Endothelial cell (in vitro differentiated cells): ENCODE results near the gene TMEM181. TPM values are rescaled to one million over a fixed set of nuclear protein-coding genes. Genes with fewer than 3 reads are reported as not detected.

Experiments used
- DNase-seq: peaks from one replicate; pipeline ENCODE4 v3.0.0; 2021; ENCODE audit warnings: low spot score
- H3K27ac Mint-ChIP-seq: one replicate; pipeline ENCODE4 v1.8.0; 2021; ENCODE audit warnings: mixed read lengths, inconsistent platforms; ENCODE audit not compliant: unreplicated experiment
- H3K27me3 Mint-ChIP-seq: one replicate; pipeline ENCODE4 v1.8.0; 2021; ENCODE audit warnings: mild to moderate bottlenecking, moderate library complexity, mixed read lengths, inconsistent platforms; ENCODE audit not compliant: unreplicated experiment
- H3K36me3 Mint-ChIP-seq: one replicate; pipeline ENCODE4 v1.8.0; 2021; ENCODE audit warnings: mild to moderate bottlenecking, low read depth, mixed read lengths, inconsistent platforms; ENCODE audit not compliant: unreplicated experiment
- H3K4me1 Mint-ChIP-seq: one replicate; pipeline ENCODE4 v1.8.0; 2021; ENCODE audit warnings: mild to moderate bottlenecking, mixed read lengths, inconsistent platforms; ENCODE audit not compliant: unreplicated experiment
- H3K4me3 Mint-ChIP-seq: one replicate; pipeline ENCODE4 v1.8.0; 2021; ENCODE audit warnings: mild to moderate bottlenecking, mixed read lengths, inconsistent platforms; ENCODE audit not compliant: unreplicated experiment
- H3K9me3 Mint-ChIP-seq: one replicate; pipeline ENCODE4 v1.8.0; 2021; ENCODE audit warnings: mixed read lengths, inconsistent platforms; ENCODE audit not compliant: unreplicated experiment
- CTCF ChIP-seq: fragments of 200-600 bp; sonication (generic); IDR thresholded peaks from one replicate; pipeline ENCODE4 v1.5.0; 2021; ENCODE audit warnings: antibody characterized with exemption; ENCODE audit not compliant: unreplicated experiment
- total RNA-seq: library from RNA; stranded (reverse); fragmentation: NEBNext Ultra II Directional; extraction: Animal tissue kit (Norgen Biotek cat#: 25700); gene quantifications from one replicate; pipeline ENCODE4 v1.2.1, GENCODE V29; 2021; ENCODE audit not compliant: unreplicated experiment

Gene TMEM181
- total RNA-seq, 1 donor from 2014 or later: 29.5 TPM

- Mint-ChIP-seq H3K9me3 (no peaks in the 10 kb centered on the region), H3K36me3 (peaks cover 8% of the 10 kb centered on the region), H3K27me3 (peaks cover 14% of the 10 kb centered on the region), H3K4me3 (peak overlapping the region; percentile 73), H3K27ac (peak overlapping the region; percentile 7), H3K4me1 (peaks cover 54% of the 10 kb centered on the region)
- no peak for DNase-seq
- TF ChIP-seq CTCF: no peak
Observed at GRCh38 chr6:158558415-158559306, 1.2 kb upstream of the TMEM181 start.

- peaks cover 8% of the 10 kb centered on the region for H3K36me3 Mint-ChIP-seq
- no peak for TF ChIP-seq CTCF
Observed at GRCh38 chr6:158559338-158559894, 475 bp upstream of the TMEM181 start.

GRCh38 chr6:158560836-158561320 is 987 bp downstream of the TMEM181 start:
- no peak for DNase-seq
- Mint-ChIP-seq H3K36me3 (peaks cover 8% of the 10 kb centered on the region), H3K9me3 (no peaks in the 10 kb centered on the region), H3K4me3 (peak overlapping the region; percentile 95), H3K4me1 (peaks cover 48% of the 10 kb centered on the region), H3K27ac (peak overlapping the region; percentile 83), H3K27me3 (peaks cover 14% of the 10 kb centered on the region)
- no peak for TF ChIP-seq CTCF

More at GRCh38 chr6:158559338-158559894, 475 bp upstream of the TMEM181 start:
- Mint-ChIP-seq H3K27ac (peak overlapping the region; percentile 30), H3K9me3 (no peaks in the 10 kb centered on the region), H3K27me3 (peaks cover 14% of the 10 kb centered on the region), H3K4me3 (peak overlapping the region; percentile 73), H3K4me1 (peaks cover 54% of the 10 kb centered on the region)
- DNase-seq: no peak

- Mint-ChIP-seq H3K4me3 (peak overlapping the region; percentile 95), H3K36me3 (peaks cover 8% of the 10 kb centered on the region), H3K27ac (peak overlapping the region; percentile 67), H3K9me3 (no peaks in the 10 kb centered on the region), H3K27me3 (peaks cover 17% of the 10 kb centered on the region), H3K4me1 (peaks cover 47% of the 10 kb centered on the region)
- no peak for TF ChIP-seq CTCF
- DNase-seq: no peak
Observed at GRCh38 chr6:158561321-158561884, 1.5 kb downstream of the TMEM181 start.
